HUDEP-2 (cell line): ENCODE measurements around the gene ANKRD44.
"Not testable (repeated sequence)": the region's sequence is repeated elsewhere in the genome, so short reads cannot be mapped to it uniquely, and the experiment has no call there.

Source experiments
- DNase-seq, 76 experiments: peaks; one replicate each; lab custom pipeline; 2025; ENCODE audit not compliant: unreplicated experiment in 76 of 76; lab: John Stamatoyannopoulos, UW

ANKRD44 gene

GRCh38 chr2:197054437-197054836, 256.1 kb downstream of the ANKRD44 start:
- DNase-seq: no peak

GRCh38 chr2:197052356-197052755, 258.2 kb downstream of the ANKRD44 start:
- DNase-seq: no peak

GRCh38 chr2:197045115-197045514, 265.5 kb downstream of the ANKRD44 start:
- DNase-seq: no peak

GRCh38 chr2:197042739-197043196, 267.8 kb downstream of the ANKRD44 start:
- DNase-seq: no peak

- DNase-seq: peak in 1 of 76 experiments; percentile 3
These were observed 272.6 kb downstream of the ANKRD44 start for GRCh38 chr2:197037863-197038398.

- no peak for DNase-seq
These were observed 275.6 kb downstream of the ANKRD44 start for GRCh38 chr2:197035002-197035401.

- no peak for DNase-seq
These were observed 276.3 kb downstream of the ANKRD44 start for GRCh38 chr2:197034292-197034691.

GRCh38 chr2:197033222-197033621, 277.4 kb downstream of the ANKRD44 start:
- DNase-seq: no peak

- DNase-seq: no peak
These were observed 278.8 kb downstream of the ANKRD44 start for GRCh38 chr2:197031803-197032202.

- no peak for DNase-seq
These were observed 280.5 kb downstream of the ANKRD44 start for GRCh38 chr2:197030090-197030489.

GRCh38 chr2:197028633-197029032, 281.9 kb downstream of the ANKRD44 start:
- no peak for DNase-seq

- no peak for DNase-seq
These were observed 282.4 kb downstream of the ANKRD44 start for GRCh38 chr2:197028230-197028629.

- DNase-seq: no peak
These were observed 286.4 kb downstream of the ANKRD44 start for GRCh38 chr2:197024206-197024605.

- DNase-seq: not testable (repeated sequence)
These were observed 289.7 kb downstream of the ANKRD44 start for GRCh38 chr2:197020921-197021320.

GRCh38 chr2:197013098-197013497, 297.5 kb downstream of the ANKRD44 start:
- DNase-seq: no peak

GRCh38 chr2:197011801-197012641, 298.6 kb downstream of the ANKRD44 start:
- peak in 15 of 76 experiments; percentile 0 to 42 (median 15) for DNase-seq

- no peak for DNase-seq
These were observed 299.6 kb downstream of the ANKRD44 start for GRCh38 chr2:197011021-197011417.

- no peak for DNase-seq
These were observed 300.2 kb downstream of the ANKRD44 start for GRCh38 chr2:197010200-197011020.

GRCh38 chr2:197008741-197009341, 301.7 kb downstream of the ANKRD44 start:
- DNase-seq: not testable (repeated sequence)

GRCh38 chr2:197007716-197008628, 302.6 kb downstream of the ANKRD44 start:
- no peak for DNase-seq
